ENCODE results near the gene MKX. TPM values are rescaled to one million over a fixed set of nuclear protein-coding genes. Genes with fewer than 3 reads are reported as not detected.

MKX gene
- total RNA-seq, 4 donors from 2014 or later: 0.53 to 1.2 TPM; not detected in 2

DNA sequence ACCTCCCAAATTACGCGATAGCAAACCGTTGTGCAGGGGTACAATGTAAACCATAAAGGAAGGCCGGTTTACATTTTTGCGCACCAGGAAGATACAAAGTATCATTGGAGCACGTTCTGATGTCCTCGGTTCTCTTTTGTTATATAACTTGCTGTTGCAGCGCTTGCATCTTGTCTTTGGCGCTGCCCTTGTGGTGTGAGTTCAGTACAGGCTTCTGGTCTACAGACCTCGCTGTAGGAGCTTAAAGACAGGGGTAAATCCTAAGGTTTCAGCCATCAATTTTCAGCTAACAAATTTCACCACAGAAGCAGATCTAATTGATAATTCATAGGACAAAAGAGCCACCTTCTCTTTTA is 1.5 kb upstream of the MKX start:
- Histone ChIP-seq H3K4me3 (no peak overlapping the region), H3K27ac (no peak overlapping the region), H3K36me3 (no peaks in the 10 kb centered on the region), H3K9me3 (no peaks in the 10 kb centered on the region), H3K4me1 (peaks cover 6 to 40% of the 10 kb centered on the region in 2 donors), H3K27me3 (peaks cover 67 to 80% (median 72%) of the 10 kb centered on the region in 3 donors)
- no peak for TF ChIP-seq POLR2A (IDR thresholded peaks at IDR 0.05)
- no peak for TF ChIP-seq CTCF (IDR thresholded peaks at IDR 0.05 in 4 of 5, conservative IDR thresholded peaks at IDR 0.05 in 1 of 5)
- intact Hi-C loops (cut with DNase I; ENCODE audit: low total_unique reads): no loop called here
- in situ Hi-C loops (cut with MboI; ENCODE audit: low sequenced_read_pairs in 4 of 4): loop anchor here (25.0 kb wide), 2 partner anchors 440 to 640 kb away; no protein-coding TSS in a partner anchor
- no peak for DNase-seq
- ATAC-seq: no peak

DNA sequence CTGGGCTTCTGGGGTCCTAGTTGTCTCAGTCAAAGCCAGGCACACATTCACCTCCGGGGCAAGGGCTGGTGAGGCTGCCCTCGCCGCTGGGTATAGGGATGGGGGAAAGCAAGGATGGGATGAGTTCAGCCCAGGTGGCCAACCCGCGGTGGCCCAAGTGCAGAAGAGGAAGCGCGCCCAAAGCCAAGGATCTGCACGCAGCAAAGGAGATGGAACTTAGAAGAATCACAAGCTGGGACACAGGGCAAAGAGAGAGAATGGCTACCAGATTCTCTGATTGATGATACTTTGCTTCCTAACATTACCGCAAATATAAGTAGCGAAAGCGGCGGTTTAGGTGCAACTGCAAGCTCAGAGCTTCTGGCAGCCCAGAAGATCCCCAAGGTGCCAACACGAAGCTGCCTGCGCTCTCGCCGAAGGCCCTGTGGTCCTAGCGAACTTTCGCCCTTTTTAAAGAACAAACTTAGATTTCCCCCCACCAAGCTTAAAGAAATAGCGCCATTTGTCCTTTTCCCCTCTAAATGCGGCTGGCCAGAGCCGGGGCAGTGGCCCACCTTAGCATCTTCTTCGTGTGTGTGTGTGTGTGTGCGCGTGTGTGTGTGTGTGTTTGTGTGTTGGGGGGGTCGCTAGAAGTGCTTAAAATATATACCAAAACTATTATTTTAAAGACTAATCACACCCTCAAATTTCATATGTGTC is 927 bp upstream of the MKX start:
- Histone ChIP-seq H3K4me1 (peaks cover 11 to 45% of the 10 kb centered on the region in 2 donors), H3K4me3 (peak overlapping the region; percentile 35 to 67 (median 54)), H3K27ac (no peak overlapping the region), H3K9me3 (no peaks in the 10 kb centered on the region), H3K27me3 (peaks cover 71 to 84% (median 77%) of the 10 kb centered on the region in 3 donors), H3K36me3 (no peaks in the 10 kb centered on the region)
- intact Hi-C loops (cut with DNase I; ENCODE audit: low total_unique reads): no loop called here
- TF ChIP-seq CTCF (IDR thresholded peaks at IDR 0.05 in 4 of 5, conservative IDR thresholded peaks at IDR 0.05 in 1 of 5): no peak
- TF ChIP-seq POLR2A (IDR thresholded peaks at IDR 0.05): no peak
- ATAC-seq (no peak), DNase-seq (no peak)
- in situ Hi-C loops (cut with MboI; ENCODE audit: low sequenced_read_pairs in 4 of 4): loop anchor here (25.0 kb wide), 2 partner anchors 441 to 641 kb away; no protein-coding TSS in a partner anchor

DNA sequence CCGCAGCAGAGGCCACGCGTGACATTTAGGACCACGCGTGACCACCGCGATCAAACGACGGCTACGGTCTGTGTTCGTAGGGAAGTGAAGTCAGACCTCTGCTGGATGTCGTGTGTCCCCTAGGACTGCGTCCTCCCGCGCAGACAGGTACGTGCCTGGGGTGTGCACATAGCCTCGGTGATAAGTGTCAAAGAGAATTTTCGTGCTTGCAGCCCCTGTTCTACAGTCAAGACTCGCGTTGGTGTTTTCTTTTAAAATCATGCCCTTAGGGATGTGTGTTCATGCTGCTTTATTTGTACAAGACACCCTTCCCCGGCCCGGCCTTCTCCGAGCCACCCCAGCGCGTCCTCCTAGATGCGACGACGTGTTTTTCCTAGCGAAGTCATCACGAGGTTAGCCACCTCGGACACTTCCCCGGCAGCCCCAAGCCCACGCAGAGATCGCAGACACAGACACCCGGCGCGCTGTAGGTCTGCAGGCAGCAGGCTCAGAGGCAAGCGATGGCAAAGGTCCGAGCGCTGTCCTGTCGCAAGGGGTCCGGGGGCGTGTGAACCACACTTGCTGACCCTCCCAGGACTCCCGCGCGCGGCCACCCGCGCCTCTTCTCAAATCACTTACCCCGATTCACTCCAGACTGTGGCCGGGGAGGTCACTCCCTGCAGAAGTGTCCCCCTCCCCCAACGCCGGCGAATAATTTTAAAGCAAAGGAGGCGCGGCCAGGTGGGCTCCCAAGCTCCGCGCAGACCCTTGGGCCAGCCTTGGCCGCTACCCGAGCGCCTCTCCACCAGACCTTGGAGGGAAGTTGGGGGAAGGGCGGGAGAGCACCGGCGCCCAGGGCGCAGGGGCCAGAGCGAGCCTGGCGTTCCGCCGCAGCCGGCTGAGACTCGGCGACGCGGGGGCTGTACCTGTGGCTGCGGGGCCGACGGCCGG is 552 bp downstream of the MKX start:
- H3K4me1 ChIP-seq: peaks cover 12 to 47% of the 10 kb centered on the region in 2 donors
- no peak for TF ChIP-seq CTCF (IDR thresholded peaks at IDR 0.05 in 4 of 5, conservative IDR thresholded peaks at IDR 0.05 in 1 of 5)
- no peak for TF ChIP-seq POLR2A (IDR thresholded peaks at IDR 0.05)
- H3K4me3 ChIP-seq: peak overlapping the region; percentile 60 to 74 (median 64)
- H3K36me3 ChIP-seq: no peaks in the 10 kb centered on the region
- no peak for ATAC-seq
- H3K27me3 ChIP-seq: peaks cover 65 to 92% (median 88%) of the 10 kb centered on the region in 3 donors
- no peaks in the 10 kb centered on the region for H3K9me3 ChIP-seq
- intact Hi-C loops (cut with DNase I; ENCODE audit: low total_unique reads) (loop anchor here (5.0 kb wide), 1 partner anchor 637 kb away; no protein-coding TSS in a partner anchor), in situ Hi-C loops (cut with MboI; ENCODE audit: low sequenced_read_pairs in 4 of 4) (loop anchor here (25.0 kb wide), 2 partner anchors 442 to 642 kb away; no protein-coding TSS in a partner anchor)
- no peak for DNase-seq
- no peak overlapping the region for H3K27ac ChIP-seq

GRCh38 chr10:27743877-27744801 is 1.5 kb downstream of the MKX start:
- peaks cover 12 to 47% of the 10 kb centered on the region in 2 donors for H3K4me1 ChIP-seq
- in situ Hi-C loops (cut with MboI; ENCODE audit: low sequenced_read_pairs in 4 of 4): loop anchor here (25.0 kb wide), 2 partner anchors 443 to 643 kb away; no protein-coding TSS in a partner anchor

More at GRCh38 chr10:27743877-27744801, 1.5 kb downstream of the MKX start:
- intact Hi-C loops (cut with DNase I; ENCODE audit: low total_unique reads): loop anchor here (5.0 kb wide), 1 partner anchor 638 kb away; no protein-coding TSS in a partner anchor
- Histone ChIP-seq H3K27ac (no peak overlapping the region), H3K9me3 (no peaks in the 10 kb centered on the region), H3K36me3 (no peaks in the 10 kb centered on the region), H3K4me3 (peak overlapping the region; percentile 60 to 74 (median 64)), H3K27me3 (peaks cover 64 to 90% (median 89%) of the 10 kb centered on the region in 3 donors)
- TF ChIP-seq CTCF (IDR thresholded peaks at IDR 0.05 in 4 of 5, conservative IDR thresholded peaks at IDR 0.05 in 1 of 5) (no peak), POLR2A (IDR thresholded peaks at IDR 0.05) (no peak)
- ATAC-seq: no peak
- no peak for DNase-seq
